ENCODE data around the gene HES5.

HES5 gene

GRCh38 chr1:2567083-2567679 is 37.1 kb upstream of the HES5 start:
- no peak overlapping the region for H3K4me2 ChIP-seq (ENCODE audit: low read length)
- H3K36me3 ChIP-seq (ENCODE audit: insufficient read depth, low read length) = no peaks in the 10 kb centered on the region
- no peaks in the 10 kb centered on the region for H3K4me1 ChIP-seq (ENCODE audit: control insufficient read depth, insufficient read depth, low read length)
- H3K27me3 ChIP-seq (ENCODE audit: control insufficient read depth, insufficient read depth, low read length) = peaks cover 36% of the 10 kb centered on the region
- H3K4me3 ChIP-seq (ENCODE audit: low read length) = no peak overlapping the region
- no peak overlapping the region for H3K9ac ChIP-seq (ENCODE audit: low read depth, low read length)
- no peaks in the 10 kb centered on the region for H3K9me3 ChIP-seq (replicated peaks; ENCODE audit: low read length)

GRCh38 chr1:2566101-2567045 is 36.3 kb upstream of the HES5 start:
- no peaks in the 10 kb centered on the region for H3K4me1 ChIP-seq (ENCODE audit: control insufficient read depth, insufficient read depth, low read length)
- H3K36me3 ChIP-seq (ENCODE audit: insufficient read depth, low read length) = no peaks in the 10 kb centered on the region
- no peak overlapping the region for H3K4me3 ChIP-seq (ENCODE audit: low read length)
- peaks cover 36% of the 10 kb centered on the region for H3K27me3 ChIP-seq (ENCODE audit: control insufficient read depth, insufficient read depth, low read length)
- H3K9ac ChIP-seq (ENCODE audit: low read depth, low read length) = no peak overlapping the region
- no peak overlapping the region for H3K4me2 ChIP-seq (ENCODE audit: low read length)
- H3K9me3 ChIP-seq (replicated peaks; ENCODE audit: low read length) = no peaks in the 10 kb centered on the region

DNA sequence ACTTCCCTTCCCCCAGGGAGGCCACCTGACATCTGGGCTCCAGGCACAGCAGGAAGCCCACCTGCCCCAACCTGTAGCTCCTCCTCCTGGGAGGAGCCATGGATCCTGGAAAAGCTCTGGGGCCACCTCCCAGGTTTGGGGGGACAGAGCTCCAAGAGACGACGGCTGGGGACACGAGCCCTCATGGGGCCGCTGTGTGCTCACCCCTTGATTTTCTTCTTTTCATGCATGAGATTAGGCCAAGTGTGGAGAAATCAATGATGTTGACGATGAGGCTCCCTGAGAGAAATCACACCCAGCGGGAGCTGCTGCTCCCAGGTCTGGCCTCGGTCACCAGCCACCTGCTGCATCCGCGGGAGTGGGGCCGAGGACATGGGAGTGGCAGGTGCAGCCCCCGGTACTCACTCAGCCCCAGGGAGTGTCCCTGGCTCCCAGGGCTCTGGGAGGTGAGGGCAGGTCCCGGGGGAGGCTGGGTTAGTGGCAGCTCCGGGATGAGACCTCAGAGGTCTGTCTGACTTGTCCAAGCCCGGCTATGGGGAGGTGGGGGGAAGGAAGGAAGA is 34.8 kb upstream of the HES5 start:
- no peak overlapping the region for H3K4me3 ChIP-seq (ENCODE audit: low read length)
- H3K27me3 ChIP-seq (ENCODE audit: control insufficient read depth, insufficient read depth, low read length) = peaks cover 23% of the 10 kb centered on the region
- no peaks in the 10 kb centered on the region for H3K9me3 ChIP-seq (replicated peaks; ENCODE audit: low read length)
- no peak overlapping the region for H3K9ac ChIP-seq (ENCODE audit: low read depth, low read length)
- H3K4me2 ChIP-seq (ENCODE audit: low read length) = no peak overlapping the region
- no peaks in the 10 kb centered on the region for H3K4me1 ChIP-seq (ENCODE audit: control insufficient read depth, insufficient read depth, low read length)
- H3K36me3 ChIP-seq (ENCODE audit: insufficient read depth, low read length) = no peaks in the 10 kb centered on the region

GRCh38 chr1:2564006-2564814 is 34.1 kb upstream of the HES5 start:
- peaks cover 23% of the 10 kb centered on the region for H3K27me3 ChIP-seq (ENCODE audit: control insufficient read depth, insufficient read depth, low read length)
- no peak overlapping the region for H3K9ac ChIP-seq (ENCODE audit: low read depth, low read length)
- H3K36me3 ChIP-seq (ENCODE audit: insufficient read depth, low read length) = no peaks in the 10 kb centered on the region
- no peaks in the 10 kb centered on the region for H3K9me3 ChIP-seq (replicated peaks; ENCODE audit: low read length)
- no peaks in the 10 kb centered on the region for H3K4me1 ChIP-seq (ENCODE audit: control insufficient read depth, insufficient read depth, low read length)
- no peak overlapping the region for H3K4me2 ChIP-seq (ENCODE audit: low read length)
- no peak overlapping the region for H3K4me3 ChIP-seq (ENCODE audit: low read length)

DNA sequence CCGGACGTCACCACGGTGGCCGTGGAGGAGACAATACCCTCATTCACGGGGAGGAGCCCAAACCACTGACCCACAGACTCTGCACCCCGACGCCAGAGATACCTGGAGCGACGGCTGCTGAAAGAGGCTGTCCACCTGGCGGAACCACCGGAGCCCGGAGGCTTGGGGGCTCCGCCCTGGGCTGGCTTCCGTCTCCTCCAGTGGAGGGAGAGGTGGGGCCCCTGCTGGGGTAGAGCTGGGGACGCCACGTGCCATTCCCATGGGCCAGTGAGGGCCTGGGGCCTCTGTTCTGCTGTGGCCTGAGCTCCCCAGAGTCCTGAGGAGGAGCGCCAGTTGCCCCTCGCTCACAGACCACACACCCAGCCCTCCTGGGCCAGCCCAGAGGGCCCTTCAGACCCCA is 33.1 kb upstream of the HES5 start:
- Histone ChIP-seq H3K36me3 (ENCODE audit: insufficient read depth, low read length) (no peaks in the 10 kb centered on the region), H3K9me3 (replicated peaks; ENCODE audit: low read length) (no peaks in the 10 kb centered on the region), H3K9ac (ENCODE audit: low read depth, low read length) (no peak overlapping the region), H3K4me1 (ENCODE audit: control insufficient read depth, insufficient read depth, low read length) (no peaks in the 10 kb centered on the region), H3K4me2 (ENCODE audit: low read length) (no peak overlapping the region), H3K27me3 (ENCODE audit: control insufficient read depth, insufficient read depth, low read length) (peaks cover 20% of the 10 kb centered on the region), H3K4me3 (ENCODE audit: low read length) (no peak overlapping the region)

- Histone ChIP-seq H3K4me1 (ENCODE audit: control insufficient read depth, insufficient read depth, low read length) (peaks cover 1% of the 10 kb centered on the region), H3K4me3 (ENCODE audit: low read length) (no peak overlapping the region), H3K9ac (ENCODE audit: low read depth, low read length) (no peak overlapping the region), H3K4me2 (ENCODE audit: low read length) (no peak overlapping the region), H3K27me3 (ENCODE audit: control insufficient read depth, insufficient read depth, low read length) (peaks cover 20% of the 10 kb centered on the region), H3K36me3 (ENCODE audit: insufficient read depth, low read length) (no peaks in the 10 kb centered on the region), H3K9me3 (replicated peaks; ENCODE audit: low read length) (no peaks in the 10 kb centered on the region)
Observed at GRCh38 chr1:2561898-2562895, 32.1 kb upstream of the HES5 start.

- Histone ChIP-seq H3K4me2 (ENCODE audit: low read length) (no peak overlapping the region), H3K9ac (ENCODE audit: low read depth, low read length) (no peak overlapping the region), H3K36me3 (ENCODE audit: insufficient read depth, low read length) (no peaks in the 10 kb centered on the region), H3K27me3 (ENCODE audit: control insufficient read depth, insufficient read depth, low read length) (peaks cover 19% of the 10 kb centered on the region), H3K4me1 (ENCODE audit: control insufficient read depth, insufficient read depth, low read length) (peaks cover 7% of the 10 kb centered on the region), H3K9me3 (replicated peaks; ENCODE audit: low read length) (no peaks in the 10 kb centered on the region), H3K4me3 (ENCODE audit: low read length) (no peak overlapping the region)
Observed at GRCh38 chr1:2561446-2561845, 31.4 kb upstream of the HES5 start.

DNA sequence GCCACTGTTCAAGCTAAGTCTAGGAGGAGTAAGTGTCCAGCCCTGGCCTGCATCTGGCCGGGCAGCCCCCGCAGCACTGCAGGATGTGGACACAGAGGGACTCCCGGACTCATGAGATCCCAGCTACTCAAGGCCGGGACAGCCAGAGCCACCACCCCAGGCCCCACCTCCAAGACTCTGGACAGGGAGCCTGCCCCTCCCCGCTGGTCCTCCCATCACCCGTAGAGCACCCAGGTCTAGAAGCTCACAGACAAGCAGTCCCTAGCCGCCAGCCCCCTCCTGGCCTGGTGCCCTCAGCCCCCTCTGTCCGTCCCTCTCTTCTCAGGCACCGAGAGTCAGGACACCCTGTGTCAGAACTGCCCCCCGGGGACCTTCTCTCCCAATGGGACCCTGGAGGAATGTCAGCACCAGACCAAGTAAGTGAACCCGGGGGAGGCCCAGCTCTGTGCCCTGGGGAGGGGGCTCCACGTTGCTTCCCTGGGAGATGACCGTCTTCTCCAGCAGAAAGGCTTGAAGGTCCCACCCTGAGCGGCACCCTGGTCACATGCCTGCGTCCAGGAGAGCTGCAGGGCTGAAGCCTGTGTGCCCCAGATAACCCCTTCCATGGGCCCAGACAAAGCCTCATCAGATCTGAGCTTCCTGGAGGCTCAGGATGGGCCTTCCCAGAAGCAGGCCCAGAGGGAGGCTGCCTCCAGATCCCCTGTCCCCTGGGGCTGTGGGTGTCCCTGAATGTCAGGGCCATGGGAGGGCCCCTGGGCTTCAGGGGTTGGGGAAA is 30.4 kb upstream of the HES5 start:
- Histone ChIP-seq H3K4me3 (ENCODE audit: low read length) (no peak overlapping the region), H3K4me1 (ENCODE audit: control insufficient read depth, insufficient read depth, low read length) (peaks cover 16% of the 10 kb centered on the region), H3K4me2 (ENCODE audit: low read length) (no peak overlapping the region), H3K36me3 (ENCODE audit: insufficient read depth, low read length) (no peaks in the 10 kb centered on the region), H3K9me3 (replicated peaks; ENCODE audit: low read length) (no peaks in the 10 kb centered on the region), H3K27me3 (ENCODE audit: control insufficient read depth, insufficient read depth, low read length) (peaks cover 12% of the 10 kb centered on the region), H3K9ac (ENCODE audit: low read depth, low read length) (no peak overlapping the region)

- peaks cover 4% of the 10 kb centered on the region for H3K27me3 ChIP-seq (ENCODE audit: control insufficient read depth, insufficient read depth, low read length)
- no peak overlapping the region for H3K4me2 ChIP-seq (ENCODE audit: low read length)
- H3K36me3 ChIP-seq (ENCODE audit: insufficient read depth, low read length) = no peaks in the 10 kb centered on the region
- H3K4me1 ChIP-seq (ENCODE audit: control insufficient read depth, insufficient read depth, low read length) = peaks cover 17% of the 10 kb centered on the region
- no peaks in the 10 kb centered on the region for H3K9me3 ChIP-seq (replicated peaks; ENCODE audit: low read length)
- H3K9ac ChIP-seq (ENCODE audit: low read depth, low read length) = no peak overlapping the region
- no peak overlapping the region for H3K4me3 ChIP-seq (ENCODE audit: low read length)
Observed at GRCh38 chr1:2559509-2560298, 29.6 kb upstream of the HES5 start.
